Kidney tubule cell (primary cell): ENCODE data around the gene ABTB2.

Experiments used
- DNase-seq: peaks from one replicate; pipeline ENCODE4 v3.0.0-alpha.2; 2018; ENCODE audit warnings: low spot score

Gene ABTB2

GRCh38 chr11:34166806-34167740, 190.7 kb downstream of the ABTB2 start:
- DNase-seq, result no peak

- DNase-seq, result peak; percentile 68
These were observed 191.8 kb downstream of the ABTB2 start for GRCh38 chr11:34165786-34166555.

GRCh38 chr11:34165121-34165520, 192.7 kb downstream of the ABTB2 start:
- DNase-seq, result no peak

- no peak for DNase-seq
These were observed 195.0 kb downstream of the ABTB2 start for GRCh38 chr11:34162856-34163255.

- DNase-seq, result no peak
These were observed 195.4 kb downstream of the ABTB2 start for GRCh38 chr11:34162493-34162820.

- peak; percentile 92 for DNase-seq
These were observed 195.9 kb downstream of the ABTB2 start for GRCh38 chr11:34161812-34162492.

GRCh38 chr11:34161361-34161760, 196.4 kb downstream of the ABTB2 start:
- no peak for DNase-seq

GRCh38 chr11:34160791-34161190, 197.0 kb downstream of the ABTB2 start:
- no peak for DNase-seq

- no peak for DNase-seq
These were observed 197.6 kb downstream of the ABTB2 start for GRCh38 chr11:34160049-34160721.

GRCh38 chr11:34158661-34159060, 199.1 kb downstream of the ABTB2 start:
- DNase-seq, result no peak

- DNase-seq, result no peak
These were observed 200.6 kb downstream of the ABTB2 start for GRCh38 chr11:34157163-34157562.

GRCh38 chr11:34155757-34156062, 202.1 kb downstream of the ABTB2 start:
- no peak for DNase-seq

GRCh38 chr11:34155057-34155756, 202.6 kb downstream of the ABTB2 start:
- DNase-seq, result no peak

GRCh38 chr11:34154059-34154875, 203.5 kb downstream of the ABTB2 start:
- DNase-seq, result no peak

- DNase-seq, result no peak
These were observed 205.6 kb downstream of the ABTB2 start for GRCh38 chr11:34151916-34152845.

- DNase-seq, result no peak
These were observed 206.6 kb downstream of the ABTB2 start for GRCh38 chr11:34151166-34151565.

- DNase-seq, result no peak
These were observed 207.2 kb downstream of the ABTB2 start for GRCh38 chr11:34150494-34151151.

GRCh38 chr11:34149786-34150185, 208.0 kb downstream of the ABTB2 start:
- peak; percentile 35 for DNase-seq

- no peak for DNase-seq
These were observed 208.5 kb downstream of the ABTB2 start for GRCh38 chr11:34149274-34149673.
